MCF 10A (cell line): ENCODE measurements around the gene GSTA5. TPM values are rescaled to one million over a fixed set of nuclear protein-coding genes. Genes with fewer than 3 reads are reported as not detected.
"Not testable (repeated sequence)": the region's sequence is repeated elsewhere in the genome, so short reads cannot be mapped to it uniquely, and the experiment has no call there.

Experiments used
- BruUV-seq: library from RNA; stranded (reverse); fragments of 400-500 nt; replicated peaks from 2 replicates; lab custom pipeline; 2021; lab: Mats Ljungman, UMichigan
- CTCF ChIA-PET: fragments of 300-600 bp; sonication (Branson Sonifier 250); formaldehyde crosslinking; extraction: SDS; loops from one replicate; lab custom pipeline; 2021; ENCODE audit warnings: antibody characterized with exemption, inconsistent platforms; lab: Yijun Ruan, JAX
- POLR2A ChIA-PET: fragments of 300-600, 350-650 bp; sonication (Branson Sonifier 250); formaldehyde crosslinking; extraction: SDS; loops from one replicate; lab custom pipeline; 2020; ENCODE audit warnings: antibody characterized with exemption, inconsistent platforms; lab: Yijun Ruan, JAX
- DNase-seq: peaks from one replicate; pipeline ENCODE4 v3.0.0-alpha.2; 2018; ENCODE audit not compliant: unreplicated experiment
- H3K27ac Mint-ChIP-seq: one replicate; pipeline ENCODE4 v1.8.0; 2022; ENCODE audit warnings: mild to moderate bottlenecking, low read depth, mixed read lengths; ENCODE audit not compliant: unreplicated experiment
- H3K27me3 Mint-ChIP-seq: one replicate; pipeline ENCODE4 v1.8.0; 2022; ENCODE audit warnings: mixed read lengths; ENCODE audit not compliant: insufficient read depth, unreplicated experiment
- H3K36me3 Mint-ChIP-seq: one replicate; pipeline ENCODE4 v1.8.0; 2022; ENCODE audit warnings: mild to moderate bottlenecking, moderate library complexity, mixed read lengths; ENCODE audit not compliant: insufficient read depth, unreplicated experiment
- H3K4me1 Mint-ChIP-seq: one replicate; pipeline ENCODE4 v1.8.0; 2022; ENCODE audit warnings: mixed read lengths; ENCODE audit not compliant: insufficient read depth, unreplicated experiment
- H3K4me3 Mint-ChIP-seq: one replicate; pipeline ENCODE4 v1.8.0; 2022; ENCODE audit warnings: mild to moderate bottlenecking, moderate library complexity, mixed read lengths; ENCODE audit not compliant: unreplicated experiment
- H3K9me3 Mint-ChIP-seq: one replicate; pipeline ENCODE4 v1.8.0; 2022; ENCODE audit warnings: mixed read lengths; ENCODE audit not compliant: unreplicated experiment
- intact Hi-C: fragments of 100-400 bp; cut with micrococcal nuclease; formaldehyde crosslinking; loops from 2 replicates; pipeline ENCODE4 v1.14.1; 2022
- total RNA-seq: library from RNA; stranded (reverse); gene quantifications from 2 replicates; pipeline ENCODE4 v1.2.3, GENCODE V29; 2022
- TF ChIP-seq, protein P1 (sequence below): fragments of 200-600 bp; IDR thresholded peaks from one replicate; pipeline ENCODE4 v1.8.0; 2022; ENCODE audit warnings: antibody characterized with exemption, mild to moderate bottlenecking; ENCODE audit not compliant: unreplicated experiment

GSTA5 gene
- total RNA-seq, 1 experiment from 2014 or later: not detected

DNA sequence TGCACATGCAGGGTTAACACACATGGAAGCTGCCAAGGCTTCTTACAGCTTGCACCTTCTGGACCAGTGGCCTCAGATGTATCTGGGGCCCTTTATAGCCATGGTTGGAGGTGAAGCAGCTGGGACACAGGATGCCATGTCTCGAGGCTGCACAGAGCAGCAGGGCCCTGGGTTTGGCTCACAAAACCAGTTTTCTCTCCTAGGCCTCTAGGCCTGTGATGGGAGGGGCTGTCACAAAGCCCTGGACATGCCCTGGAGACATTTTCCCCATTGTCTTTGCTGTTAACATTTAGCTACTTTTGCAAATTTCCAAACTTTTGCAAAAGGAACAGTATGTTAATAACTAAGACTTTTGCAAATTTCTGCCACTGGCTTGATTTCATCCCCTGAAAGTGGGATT is 18.8 kb downstream of the GSTA5 start:
- POLR2A ChIA-PET: interaction anchor here (1.1 kb wide), 1 partner anchor 96 kb away, joined by 3 read pairs; no protein-coding TSS in a partner anchor
- Mint-ChIP-seq H3K9me3 (no peaks in the 10 kb centered on the region), H3K4me3 (no peak overlapping the region), H3K4me1 (peaks cover 6% of the 10 kb centered on the region), H3K36me3 (no peaks in the 10 kb centered on the region), H3K27me3 (no peaks in the 10 kb centered on the region), H3K27ac (no peak overlapping the region)
- intact Hi-C loops: no loop called here
- DNase-seq: no peak
- TF ChIP-seq, protein P1, sequence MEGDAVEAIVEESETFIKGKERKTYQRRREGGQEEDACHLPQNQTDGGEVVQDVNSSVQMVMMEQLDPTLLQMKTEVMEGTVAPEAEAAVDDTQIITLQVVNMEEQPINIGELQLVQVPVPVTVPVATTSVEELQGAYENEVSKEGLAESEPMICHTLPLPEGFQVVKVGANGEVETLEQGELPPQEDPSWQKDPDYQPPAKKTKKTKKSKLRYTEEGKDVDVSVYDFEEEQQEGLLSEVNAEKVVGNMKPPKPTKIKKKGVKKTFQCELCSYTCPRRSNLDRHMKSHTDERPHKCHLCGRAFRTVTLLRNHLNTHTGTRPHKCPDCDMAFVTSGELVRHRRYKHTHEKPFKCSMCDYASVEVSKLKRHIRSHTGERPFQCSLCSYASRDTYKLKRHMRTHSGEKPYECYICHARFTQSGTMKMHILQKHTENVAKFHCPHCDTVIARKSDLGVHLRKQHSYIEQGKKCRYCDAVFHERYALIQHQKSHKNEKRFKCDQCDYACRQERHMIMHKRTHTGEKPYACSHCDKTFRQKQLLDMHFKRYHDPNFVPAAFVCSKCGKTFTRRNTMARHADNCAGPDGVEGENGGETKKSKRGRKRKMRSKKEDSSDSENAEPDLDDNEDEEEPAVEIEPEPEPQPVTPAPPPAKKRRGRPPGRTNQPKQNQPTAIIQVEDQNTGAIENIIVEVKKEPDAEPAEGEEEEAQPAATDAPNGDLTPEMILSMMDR: no peak
- CTCF ChIA-PET: interaction anchor here (0.7 kb wide), 1 partner anchor 81 kb away, joined by 3 read pairs; no protein-coding TSS in a partner anchor
- BruUV-seq: no TSS peak

DNA sequence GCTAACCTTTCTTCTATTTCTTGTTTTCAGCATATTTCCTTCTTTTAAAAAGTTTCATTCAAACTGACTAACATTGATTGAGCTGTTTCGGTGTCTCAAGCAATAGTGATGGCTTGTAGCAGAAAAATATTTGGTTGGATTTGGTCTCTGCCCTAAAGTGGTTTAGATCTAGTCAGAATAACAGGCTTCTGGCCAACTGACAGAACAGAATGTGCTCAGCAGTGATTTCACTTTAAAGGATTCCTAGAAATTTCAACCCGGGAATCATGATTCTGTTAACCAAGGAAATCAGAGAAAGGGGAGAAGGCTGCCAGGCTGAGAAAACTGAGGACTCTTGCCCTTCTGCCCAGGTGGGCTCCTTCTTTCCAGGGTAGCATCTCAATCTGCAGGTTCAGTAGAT is 20.4 kb downstream of the GSTA5 start:
- Mint-ChIP-seq H3K9me3 (no peaks in the 10 kb centered on the region), H3K36me3 (no peaks in the 10 kb centered on the region), H3K4me3 (no peak overlapping the region), H3K27ac (no peak overlapping the region), H3K27me3 (no peaks in the 10 kb centered on the region), H3K4me1 (peaks cover 6% of the 10 kb centered on the region)
- TF ChIP-seq, protein P1: no peak
- BruUV-seq: no TSS peak
- ChIA-PET CTCF (interaction anchor here (0.6 kb wide), 1 partner anchor 9 kb away, joined by 4 read pairs; no protein-coding TSS in a partner anchor), POLR2A (no interaction called here)
- intact Hi-C loops: no loop called here
- DNase-seq: no peak

DNA sequence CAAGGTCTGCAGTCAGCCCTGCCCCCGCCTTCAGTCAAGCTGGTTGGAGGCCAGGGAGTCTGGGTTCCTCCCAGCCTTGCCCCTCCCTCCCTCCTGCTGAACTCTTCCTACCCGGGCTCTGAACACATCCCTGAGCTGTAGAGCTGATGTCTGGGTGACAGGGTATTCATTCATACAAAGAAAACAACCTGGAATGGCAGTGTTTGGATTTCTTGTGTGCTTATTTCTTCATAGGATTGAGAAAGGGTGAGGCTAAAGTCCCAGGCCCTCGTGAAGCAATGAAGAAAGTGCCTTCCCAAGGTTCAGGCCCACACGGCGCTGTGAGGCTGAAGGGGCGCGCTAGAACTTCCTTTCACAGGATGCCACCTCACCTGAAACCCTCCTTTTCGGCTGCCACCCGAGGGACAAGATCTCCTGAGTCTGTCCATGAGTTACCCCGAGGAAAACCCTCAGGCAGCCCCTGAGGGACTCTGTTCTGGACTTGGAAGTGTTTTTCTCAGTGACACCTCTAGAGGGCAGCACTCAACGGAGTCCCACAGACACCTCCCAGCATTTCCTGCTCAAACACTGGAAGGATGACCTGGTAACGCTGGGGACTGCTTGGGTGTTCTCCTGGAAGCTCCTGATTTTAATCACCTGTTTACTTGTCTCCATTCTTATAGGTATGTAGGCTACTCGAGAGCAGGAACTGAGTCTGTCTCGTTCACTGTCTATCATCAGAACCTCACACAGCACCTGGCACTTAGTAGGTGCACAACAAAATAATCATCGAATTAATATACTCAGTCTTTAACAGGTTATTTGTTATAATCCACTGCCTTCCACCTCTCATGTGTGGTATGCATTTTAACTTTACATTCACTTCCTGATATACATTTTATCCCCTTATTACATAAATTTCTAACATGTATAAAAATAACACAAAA is 25.2 kb downstream of the GSTA5 start:
- TF ChIP-seq, protein P1: peak; percentile 75
- POLR2A ChIA-PET: interaction anchor here (1.6 kb wide), 1 partner anchor 179 kb away, joined by 6 read pairs; the partner anchor contains the start of gene GSTA4
- Mint-ChIP-seq H3K4me3 (no peak overlapping the region), H3K36me3 (no peaks in the 10 kb centered on the region), H3K9me3 (no peaks in the 10 kb centered on the region), H3K27me3 (no peaks in the 10 kb centered on the region), H3K4me1 (peaks cover under 1% of the 10 kb centered on the region), H3K27ac (no peak overlapping the region)
- DNase-seq: peak; percentile 64
- intact Hi-C loops: loop anchor here (1.0 kb wide), 1 partner anchor 180 kb away; the partner anchor contains the start of gene GSTA4
- no TSS peak for BruUV-seq
- CTCF ChIA-PET: interaction anchor here (0.6 to 1.6 kb wide), 12 partner anchors 9 to 344 kb away, joined by 3 to 7 read pairs (median 3); no protein-coding TSS in a partner anchor

DNA sequence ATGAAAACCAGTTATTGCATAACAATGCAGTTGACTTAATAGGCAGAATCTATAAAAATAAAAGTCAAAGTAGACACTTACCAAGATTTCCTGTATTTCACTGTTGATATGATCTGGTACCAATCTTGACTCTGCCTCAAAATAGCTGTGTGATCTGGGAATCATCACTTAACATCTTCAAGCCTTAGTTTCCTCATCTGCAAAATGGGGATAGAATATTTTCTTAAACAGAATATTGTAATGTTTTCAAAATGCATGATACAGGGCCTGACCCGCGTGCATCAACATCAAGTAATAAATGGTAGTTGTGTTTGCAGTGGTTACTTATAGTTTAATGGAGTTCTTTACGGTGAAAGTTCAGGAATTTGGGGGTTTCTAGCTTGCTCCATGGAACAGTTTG is 26.1 kb downstream of the GSTA5 start:
- H3K4me1 Mint-ChIP-seq, H3K9me3 Mint-ChIP-seq, H3K27me3 Mint-ChIP-seq, DNase-seq, H3K36me3 Mint-ChIP-seq, intact Hi-C loops, H3K4me3 Mint-ChIP-seq, BruUV-seq, H3K27ac Mint-ChIP-seq: not testable (repeated sequence)
- CTCF ChIA-PET: interaction anchor here (0.5 to 1.6 kb wide), 7 partner anchors 27 to 1240 kb away, joined by 3 to 7 read pairs (median 3); no protein-coding TSS in a partner anchor
- POLR2A ChIA-PET: interaction anchor here (1.6 kb wide), 1 partner anchor 180 kb away, joined by 6 read pairs; the partner anchor contains the start of gene GSTA4

- BruUV-seq, CTCF ChIA-PET, H3K4me3 Mint-ChIP-seq, H3K36me3 Mint-ChIP-seq, POLR2A ChIA-PET, intact Hi-C loops, DNase-seq, H3K4me1 Mint-ChIP-seq, H3K9me3 Mint-ChIP-seq, H3K27ac Mint-ChIP-seq: not testable (repeated sequence)
- peaks cover 25% of the 10 kb centered on the region for H3K27me3 Mint-ChIP-seq
These were observed 30.8 kb downstream of the GSTA5 start for GRCh38 chr6:52809777-52810176.
